ENCODE results near the gene CCDC14.
"Not testable (repeated sequence)": the region's sequence is repeated elsewhere in the genome, so short reads cannot be mapped to it uniquely, and the experiment has no call there.

CCDC14 gene

GRCh38 chr3:123960781-123961507 is at the start of gene CCDC14:
Gene CCDC14 (minus strand): TSS chr3:123961229. CDS start chr3:123961173, 56 bp downstream.
- peaks cover 29% of the 10 kb centered on the region for H3K4me1 Mint-ChIP-seq (ENCODE audit: low read depth)
- H3K4me3 Mint-ChIP-seq, result peak within 1 kb of the TSS; percentile 95
- no peaks in the 10 kb centered on the region for H3K9me3 Mint-ChIP-seq
- H3K27me3 Mint-ChIP-seq, result peaks cover 7% of the 10 kb centered on the region
- H3K36me3 Mint-ChIP-seq (ENCODE audit: low read depth), result peaks cover 21% of the 10 kb centered on the region
- peak within 1 kb of the TSS; percentile 94 for H3K27ac Mint-ChIP-seq
- peak; percentile 87 for DNase-seq

- not testable (repeated sequence) for H3K4me1 Mint-ChIP-seq (ENCODE audit: low read depth); H3K36me3 Mint-ChIP-seq (ENCODE audit: low read depth); DNase-seq; H3K27ac Mint-ChIP-seq; H3K4me3 Mint-ChIP-seq; H3K9me3 Mint-ChIP-seq
- H3K27me3 Mint-ChIP-seq, result peaks cover 69% of the 10 kb centered on the region
Measured at GRCh38 chr3:124008321-124008720, 47.3 kb upstream of the CCDC14 start.

GRCh38 chr3:124007186-124007585 is 46.2 kb upstream of the CCDC14 start:
- H3K36me3 Mint-ChIP-seq (ENCODE audit: low read depth), result no peaks in the 10 kb centered on the region
- H3K4me1 Mint-ChIP-seq (ENCODE audit: low read depth), result no peaks in the 10 kb centered on the region
- no peak overlapping the region for H3K4me3 Mint-ChIP-seq
- no peaks in the 10 kb centered on the region for H3K9me3 Mint-ChIP-seq
- no peak for DNase-seq
- H3K27ac Mint-ChIP-seq, result no peak overlapping the region
- peaks cover 74% of the 10 kb centered on the region for H3K27me3 Mint-ChIP-seq

- not testable (repeated sequence) for H3K27ac Mint-ChIP-seq
Measured at GRCh38 chr3:124002405-124003079, 41.5 kb upstream of the CCDC14 start.

GRCh38 chr3:124001366-124001765 is 40.3 kb upstream of the CCDC14 start:
- not testable (repeated sequence) for H3K4me3 Mint-ChIP-seq; H3K36me3 Mint-ChIP-seq (ENCODE audit: low read depth); H3K27ac Mint-ChIP-seq; H3K9me3 Mint-ChIP-seq; H3K4me1 Mint-ChIP-seq (ENCODE audit: low read depth); DNase-seq
- H3K27me3 Mint-ChIP-seq, result peaks cover 79% of the 10 kb centered on the region

More at GRCh38 chr3:124002405-124003079, 41.5 kb upstream of the CCDC14 start:
- not testable (repeated sequence) for H3K4me3 Mint-ChIP-seq; H3K36me3 Mint-ChIP-seq (ENCODE audit: low read depth); H3K9me3 Mint-ChIP-seq; DNase-seq; H3K4me1 Mint-ChIP-seq (ENCODE audit: low read depth)
- H3K27me3 Mint-ChIP-seq, result peaks cover 80% of the 10 kb centered on the region

GRCh38 chr3:123997543-123997942 is 36.5 kb upstream of the CCDC14 start:
- Mint-ChIP-seq H3K36me3 (ENCODE audit: low read depth) (no peaks in the 10 kb centered on the region), H3K27me3 (peaks cover 50% of the 10 kb centered on the region), H3K4me1 (ENCODE audit: low read depth) (no peaks in the 10 kb centered on the region), H3K4me3 (no peak overlapping the region), H3K27ac (no peak overlapping the region), H3K9me3 (no peaks in the 10 kb centered on the region)
- no peak for DNase-seq

GRCh38 chr3:123993818-123994217 is 32.8 kb upstream of the CCDC14 start:
- H3K4me3 Mint-ChIP-seq, result no peak overlapping the region
- DNase-seq, result no peak
- peaks cover 44% of the 10 kb centered on the region for H3K27me3 Mint-ChIP-seq
- H3K4me1 Mint-ChIP-seq (ENCODE audit: low read depth), result no peaks in the 10 kb centered on the region
- no peaks in the 10 kb centered on the region for H3K36me3 Mint-ChIP-seq (ENCODE audit: low read depth)
- no peak overlapping the region for H3K27ac Mint-ChIP-seq
- no peaks in the 10 kb centered on the region for H3K9me3 Mint-ChIP-seq

- Mint-ChIP-seq H3K4me3 (peak within 1 kb of the TSS; percentile 33), H3K27me3 (peaks cover 46% of the 10 kb centered on the region)
- not testable (repeated sequence) for DNase-seq; H3K27ac Mint-ChIP-seq; H3K9me3 Mint-ChIP-seq; H3K4me1 Mint-ChIP-seq (ENCODE audit: low read depth); H3K36me3 Mint-ChIP-seq (ENCODE audit: low read depth)
Measured at GRCh38 chr3:123991730-123992588, 30.9 kb upstream of the CCDC14 start, which contains the start of gene ROPN1. Gene ROPN1 (minus strand): TSS chr3:123992124. CDS start chr3:123980481, 11,643 bp downstream.

- no peaks in the 10 kb centered on the region for H3K36me3 Mint-ChIP-seq (ENCODE audit: low read depth)
- H3K9me3 Mint-ChIP-seq, result no peaks in the 10 kb centered on the region
- H3K4me3 Mint-ChIP-seq, result no peak overlapping the region
- H3K4me1 Mint-ChIP-seq (ENCODE audit: low read depth), result no peaks in the 10 kb centered on the region
- H3K27ac Mint-ChIP-seq, result no peak overlapping the region
- H3K27me3 Mint-ChIP-seq, result peaks cover 65% of the 10 kb centered on the region
- no peak for DNase-seq
Measured at GRCh38 chr3:123986427-123986826, 25.4 kb upstream of the CCDC14 start.

GRCh38 chr3:123984957-123985356 is 23.9 kb upstream of the CCDC14 start:
- H3K4me1 Mint-ChIP-seq (ENCODE audit: low read depth), result peaks cover 3% of the 10 kb centered on the region
- H3K36me3 Mint-ChIP-seq (ENCODE audit: low read depth), result no peaks in the 10 kb centered on the region
- H3K27ac Mint-ChIP-seq, result no peak overlapping the region
- no peak overlapping the region for H3K4me3 Mint-ChIP-seq
- DNase-seq, result no peak
- H3K27me3 Mint-ChIP-seq, result peaks cover 67% of the 10 kb centered on the region
- H3K9me3 Mint-ChIP-seq, result no peaks in the 10 kb centered on the region

GRCh38 chr3:123984350-123984749 is 23.3 kb upstream of the CCDC14 start:
- H3K4me3 Mint-ChIP-seq, result no peak overlapping the region
- DNase-seq, result no peak
- H3K4me1 Mint-ChIP-seq (ENCODE audit: low read depth), result peaks cover 4% of the 10 kb centered on the region
- H3K27me3 Mint-ChIP-seq, result peaks cover 67% of the 10 kb centered on the region
- no peaks in the 10 kb centered on the region for H3K9me3 Mint-ChIP-seq
- no peaks in the 10 kb centered on the region for H3K36me3 Mint-ChIP-seq (ENCODE audit: low read depth)
- no peak overlapping the region for H3K27ac Mint-ChIP-seq

- not testable (repeated sequence) for H3K27ac Mint-ChIP-seq; H3K9me3 Mint-ChIP-seq; DNase-seq; H3K4me3 Mint-ChIP-seq; H3K36me3 Mint-ChIP-seq (ENCODE audit: low read depth); H3K4me1 Mint-ChIP-seq (ENCODE audit: low read depth)
- H3K27me3 Mint-ChIP-seq, result peaks cover 52% of the 10 kb centered on the region
Measured at GRCh38 chr3:123981317-123981716, 20.3 kb upstream of the CCDC14 start.

- H3K4me1 Mint-ChIP-seq (ENCODE audit: low read depth), result peaks cover 4% of the 10 kb centered on the region
- no peak for DNase-seq
- H3K27ac Mint-ChIP-seq, result no peak overlapping the region
- H3K9me3 Mint-ChIP-seq, result no peaks in the 10 kb centered on the region
- H3K36me3 Mint-ChIP-seq (ENCODE audit: low read depth), result no peaks in the 10 kb centered on the region
- H3K27me3 Mint-ChIP-seq, result peaks cover 53% of the 10 kb centered on the region
- H3K4me3 Mint-ChIP-seq, result no peak overlapping the region
Measured at GRCh38 chr3:123980539-123980938, 19.5 kb upstream of the CCDC14 start.
